HCT116 (cell line): ENCODE results near the gene MAD2L1. TPM values are rescaled to one million over a fixed set of nuclear protein-coding genes. Genes with fewer than 3 reads are reported as not detected.
A peak's percentile ranks its signal among the peaks of the same experiment; 100 is the strongest.

Experiments used
- ATAC-seq: fragments of 200-7000 bp; cut with Tn5 transposase; 2 replicates; pipeline ENCODE4 v1.9.1; 2020; ENCODE audit warnings: mild to moderate bottlenecking, moderate library complexity
- BruUV-seq: library from RNA; stranded (reverse); fragments of 400-500 nt; replicated peaks from 2 replicates; lab custom pipeline; 2021; lab: Mats Ljungman, UMichigan
- CTCF ChIA-PET: fragments of 300-600 bp; sonication (Branson Sonifier 250); formaldehyde crosslinking; loops from one replicate; lab custom pipeline; 2021; ENCODE audit warnings: antibody characterized with exemption; lab: Charles Lee
- POLR2A ChIA-PET: fragments of 300-600, 350-600 bp; sonication (Branson Sonifier 250); formaldehyde crosslinking; loops from one replicate; lab custom pipeline; 2021; ENCODE audit warnings: antibody characterized with exemption; lab: Charles Lee
- RAD21 ChIA-PET, 2 experiments: fragments of 300-600 bp; sonication (Branson Sonifier 250); formaldehyde crosslinking; loops; one replicate each; lab custom pipeline; 2023; ENCODE audit warnings: low total read pairs in 2 of 2; ENCODE audit not compliant: uncharacterized antibody in 2 of 2, unreplicated experiment in 2 of 2, low non-redundant PET in 1 of 2; lab: Charles Lee
- DNase-seq: peaks from one replicate; pipeline ENCODE4 v3.0.0-alpha.2; 2010; ENCODE audit warnings: low read depth, low spot score
- H2AFZ ChIP-seq: fragments of 200-600 bp; shearing (Covaris generic), sonication (generic); 2 replicates; pipeline ENCODE4 v1.6.1; 2017; ENCODE audit warnings: low read depth, mixed run types, mixed read lengths, antibody characterized with exemption, low read length; ENCODE audit not compliant: poor library complexity, severe bottlenecking
- H3K27ac ChIP-seq: 2 replicates; pipeline ENCODE4 v1.5.1; 2012; ENCODE audit warnings: low read depth, low read length
- H3K27me3 ChIP-seq: fragments of 200-600 bp; sonication (generic); 2 replicates; pipeline ENCODE4 v1.6.1; 2016; ENCODE audit warnings: mixed run types, low read length, mixed read lengths; ENCODE audit not compliant: insufficient read depth
- H3K36me3 ChIP-seq, 2 experiments: fragments of 200-500 bp in 1 of 2; fragments of 200-600 bp in 1 of 2; sonication (Bioruptor generic) in 1 of 2; sonication (generic) in 1 of 2; 2 replicates each; pipeline versions ENCODE4 v1.5.1 to v1.6.1; 2014 to 2016; ENCODE audit warnings: low read length in 2 of 2, inconsistent platforms in 1 of 2, mixed read lengths in 1 of 2, mixed run types in 1 of 2; ENCODE audit not compliant: insufficient read depth in 2 of 2, control insufficient read depth in 1 of 2
- H3K4me1 ChIP-seq, 2 experiments: fragments of 200-600 bp in 1 of 2; sonication (generic) in 1 of 2; 2 replicates each; pipeline versions ENCODE4 v1.5.1 to v1.6.1; 2012 to 2017; ENCODE audit warnings: low read length in 2 of 2, inconsistent platforms in 1 of 2, mild to moderate bottlenecking in 1 of 2, mixed read lengths in 1 of 2, mixed run types in 1 of 2, moderate library complexity in 1 of 2; ENCODE audit not compliant: insufficient read depth in 2 of 2, control insufficient read depth in 1 of 2
- H3K4me2 ChIP-seq: fragments of 200-600 bp; sonication (generic); 2 replicates; pipeline ENCODE4 v1.6.1; 2017; ENCODE audit warnings: mixed run types, low read length, mixed read lengths
- H3K4me3 ChIP-seq, 2 experiments: fragments of 200-600 bp in 1 of 2; sonication (generic) in 1 of 2; replicated peaks in 1 of 2; 2 replicates each; pipeline ENCODE4 v1.5.1; 2011 to 2016; ENCODE audit warnings: low read length in 2 of 2, control low read depth in 1 of 2, low read depth in 1 of 2, mild to moderate bottlenecking in 1 of 2, mixed read lengths in 1 of 2, mixed run types in 1 of 2
- H3K79me2 ChIP-seq: fragments of 200-600 bp; sonication (generic); 2 replicates; pipeline ENCODE4 v1.6.1; 2017; ENCODE audit warnings: mild to moderate bottlenecking, mixed run types, low read length, moderate library complexity, mixed read lengths; ENCODE audit not compliant: insufficient read depth
- H3K9ac ChIP-seq: fragments of 200-600 bp; sonication (generic); 2 replicates; pipeline ENCODE4 v1.6.1; 2016; ENCODE audit warnings: low read length, mixed read lengths
- H3K9me2 ChIP-seq: fragments of 200-600 bp; sonication (generic), shearing (Covaris generic); 2 replicates; pipeline ENCODE4 v1.6.1; 2017; ENCODE audit warnings: mixed run types, mild to moderate bottlenecking, moderate library complexity; ENCODE audit not compliant: insufficient read depth
- H3K9me3 ChIP-seq, 2 experiments: fragments of 200-500 bp in 1 of 2; fragments of 200-600 bp in 1 of 2; sonication (Bioruptor generic) in 1 of 2; sonication (generic) in 1 of 2; 2 replicates each; pipeline ENCODE4 v1.6.1; 2014 to 2017; ENCODE audit warnings: low read length in 2 of 2, mixed read lengths in 2 of 2, inconsistent platforms in 1 of 2, low read depth in 1 of 2, mild to moderate bottlenecking in 1 of 2, mixed run types in 1 of 2, moderate library complexity in 1 of 2; ENCODE audit not compliant: control insufficient read depth in 1 of 2, insufficient read depth in 1 of 2
- H4K20me1 ChIP-seq: fragments of 200-600 bp; sonication (generic), shearing (Covaris generic); 2 replicates; pipeline ENCODE4 v1.6.1; 2017; ENCODE audit warnings: mixed run types, mild to moderate bottlenecking, moderate library complexity; ENCODE audit not compliant: insufficient read depth
- EGR1 ChIP-seq: IDR thresholded peaks from 2 replicates; pipeline ENCODE4 v1.6.1; 2012; ENCODE audit warnings: low read depth
- POLR2A ChIP-seq: IDR thresholded peaks from 2 replicates; pipeline ENCODE4 v1.7.0; 2011; ENCODE audit warnings: borderline replicate concordance; ENCODE audit not compliant: insufficient read depth, insufficient read length; ENCODE audit errors: extremely low read depth
- RAD21 ChIP-seq: IDR thresholded peaks from 2 replicates; pipeline ENCODE4 v1.6.1; 2012; ENCODE audit warnings: low read depth, mild to moderate bottlenecking
- REST ChIP-seq: IDR thresholded peaks from 2 replicates; pipeline ENCODE4 v1.6.1; 2012; ENCODE audit warnings: low read depth
- SRF ChIP-seq: IDR thresholded peaks from 2 replicates; pipeline ENCODE4 v1.6.1; 2012; ENCODE audit warnings: low read depth
- YY1 ChIP-seq: IDR thresholded peaks from 2 replicates; pipeline ENCODE4 v1.6.1; 2011; ENCODE audit warnings: low read length, low read depth, moderate library complexity, mild to moderate bottlenecking; ENCODE audit not compliant: insufficient replicate concordance; ENCODE audit errors: extremely low read depth
- intact Hi-C: fragments of 100-400 bp; cut with micrococcal nuclease; formaldehyde crosslinking; loops from 2 replicates; pipeline ENCODE4 v1.10.0; 2022
- total RNA-seq: library from RNA; stranded (reverse); gene quantifications from one replicate; pipeline ENCODE4 v1.2.1, GENCODE V29; 2021; ENCODE audit not compliant: unreplicated experiment
- TF ChIP-seq, protein P1 (sequence below), 3 experiments: fragments of 200-600 bp in 1 of 3; sonication (generic) in 1 of 3; IDR thresholded peaks in 2 of 3; conservative IDR thresholded peaks in 1 of 3; 2 replicates each; pipeline ENCODE4 v1.5.1; 2012 to 2017; ENCODE audit warnings: low read depth in 2 of 3, low read length in 2 of 3, antibody characterized with exemption in 1 of 3, borderline replicate concordance in 1 of 3, control low read depth in 1 of 3, mild to moderate bottlenecking in 1 of 3, mixed read lengths in 1 of 3, mixed run types in 1 of 3, moderate library complexity in 1 of 3; ENCODE audit not compliant: insufficient read depth in 1 of 3

Gene MAD2L1
- total RNA-seq, 1 experiment from 2014 or later, result 92.9 TPM

GRCh38 chr4:120049732-120050494 lies 16.7 kb downstream of the MAD2L1 start:
- H3K9me3 ChIP-seq, result no peaks in the 10 kb centered on the region
- BruUV-seq, result no TSS peak
- H3K4me1 ChIP-seq, result peaks cover 0 to 4% of the 10 kb centered on the region in 2 experiments; a peak in 2 of 4 replicates
- no peaks in the 10 kb centered on the region for H3K79me2 ChIP-seq
- no peaks in the 10 kb centered on the region for H3K27me3 ChIP-seq
- H3K36me3 ChIP-seq, result no peaks in the 10 kb centered on the region
- RAD21 ChIA-PET, result no interaction called here
- H3K4me3 ChIP-seq, result no peak overlapping the region
- intact Hi-C loops, result loop anchor here (1.0 to 2.0 kb wide), 4 partner anchors 422 to 1067 kb away; partner anchors contain the start of gene PDE5A
- H3K4me2 ChIP-seq, result no peak overlapping the region
- no peaks in the 10 kb centered on the region for H4K20me1 ChIP-seq
- H3K9ac ChIP-seq, result no peak overlapping the region
- no peaks in the 10 kb centered on the region for H3K9me2 ChIP-seq
- H3K27ac ChIP-seq, result no peak overlapping the region
- no peak overlapping the region for H2AFZ ChIP-seq
- peak; percentile 98 for ATAC-seq
- POLR2A ChIA-PET, result no interaction called here
- CTCF ChIA-PET, result interaction anchor here (2.1 to 3.3 kb wide), 2 partner anchors 421 to 491 kb away, joined by 9 to 12 read pairs; partner anchors contain the start of gene PDE5A
- no peak for TF ChIP-seq POLR2A
- TF ChIP-seq, protein P1, sequence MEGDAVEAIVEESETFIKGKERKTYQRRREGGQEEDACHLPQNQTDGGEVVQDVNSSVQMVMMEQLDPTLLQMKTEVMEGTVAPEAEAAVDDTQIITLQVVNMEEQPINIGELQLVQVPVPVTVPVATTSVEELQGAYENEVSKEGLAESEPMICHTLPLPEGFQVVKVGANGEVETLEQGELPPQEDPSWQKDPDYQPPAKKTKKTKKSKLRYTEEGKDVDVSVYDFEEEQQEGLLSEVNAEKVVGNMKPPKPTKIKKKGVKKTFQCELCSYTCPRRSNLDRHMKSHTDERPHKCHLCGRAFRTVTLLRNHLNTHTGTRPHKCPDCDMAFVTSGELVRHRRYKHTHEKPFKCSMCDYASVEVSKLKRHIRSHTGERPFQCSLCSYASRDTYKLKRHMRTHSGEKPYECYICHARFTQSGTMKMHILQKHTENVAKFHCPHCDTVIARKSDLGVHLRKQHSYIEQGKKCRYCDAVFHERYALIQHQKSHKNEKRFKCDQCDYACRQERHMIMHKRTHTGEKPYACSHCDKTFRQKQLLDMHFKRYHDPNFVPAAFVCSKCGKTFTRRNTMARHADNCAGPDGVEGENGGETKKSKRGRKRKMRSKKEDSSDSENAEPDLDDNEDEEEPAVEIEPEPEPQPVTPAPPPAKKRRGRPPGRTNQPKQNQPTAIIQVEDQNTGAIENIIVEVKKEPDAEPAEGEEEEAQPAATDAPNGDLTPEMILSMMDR (IDR thresholded peaks at IDR 0.05 in 2 of 3, conservative IDR thresholded peaks at IDR 0.05 in 1 of 3; ENCODE audit: borderline replicate concordance in 1 of 3, insufficient read depth in 1 of 3, low read depth in 2 of 3, low read length in 2 of 3), result peak; percentile 65 to 77 (median 76)
- no peak for TF ChIP-seq SRF
- TF ChIP-seq YY1, result peak; percentile 30
- no peak for TF ChIP-seq EGR1
- peak; percentile 91 for TF ChIP-seq RAD21
- TF ChIP-seq, all 23 proteins: peak for 3
- peak; percentile 52 for DNase-seq

DNA sequence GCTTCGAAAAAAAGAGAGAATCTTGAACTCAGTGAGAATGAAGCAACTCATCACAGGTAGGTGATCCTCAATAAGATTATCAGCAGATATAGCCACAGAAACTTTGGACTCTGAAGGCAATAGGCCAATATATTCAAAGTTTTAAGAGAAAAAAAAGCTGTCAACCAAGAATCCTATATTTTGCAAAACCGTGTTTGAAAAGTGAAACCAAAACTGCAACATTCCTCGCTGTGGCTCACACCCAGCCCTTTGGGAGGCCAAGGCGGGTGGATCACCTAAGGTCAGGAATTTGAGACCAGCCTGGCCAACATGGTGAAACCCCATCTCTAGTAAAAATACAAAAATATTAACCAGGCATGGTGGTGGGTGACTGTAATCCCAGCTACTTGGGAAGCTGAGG lies 22.8 kb downstream of the MAD2L1 start:
- POLR2A ChIA-PET, result no interaction called here
- Histone ChIP-seq H3K9me2 (no peaks in the 10 kb centered on the region), H3K4me3 (no peak overlapping the region), H3K9me3 (no peaks in the 10 kb centered on the region), H3K36me3 (no peaks in the 10 kb centered on the region), H4K20me1 (no peaks in the 10 kb centered on the region), H3K9ac (no peak overlapping the region), H3K27ac (no peak overlapping the region), H3K4me1 (no peaks in the 10 kb centered on the region), H3K79me2 (no peaks in the 10 kb centered on the region), H3K4me2 (no peak overlapping the region), H2AFZ (no peak overlapping the region), H3K27me3 (no peaks in the 10 kb centered on the region)
- BruUV-seq, result no TSS peak
- ATAC-seq, result no peak
- RAD21 ChIA-PET, result no interaction called here
- TF ChIP-seq REST, result no peak
- CTCF ChIA-PET, result no interaction called here
- intact Hi-C loops, result no loop called here
- DNase-seq, result no peak
